Adrenal gland (tissue), 5 donors: ENCODE data around the gene CHTOP.

ENCODE experiments used
- CTCF ChIP-seq, 6 experiments: fragments of 450-650 bp in 4 of 6; fragments of 200-600 bp in 2 of 6; sonication (generic) in 1 of 6; IDR thresholded peaks; 1 replicate in 5 of 6; 2 replicates in 1 of 6; pipeline versions ENCODE4 v1.5.1 to v1.8.0; 2016 to 2021; ENCODE audit warnings: antibody characterized with exemption in 6 of 6, mild to moderate bottlenecking in 2 of 6, moderate library complexity in 1 of 6
- POLR2A ChIP-seq, 2 donors: fragments of 450-650 bp; IDR thresholded peaks; one replicate each; pipeline ENCODE4 v1.6.1; 2017; ENCODE audit warnings: antibody characterized with exemption in 2 of 2, mild to moderate bottlenecking in 2 of 2, moderate library complexity in 1 of 2
- donor health status: DM: no; HTN: no; CAD: no.

- TF ChIP-seq CTCF (IDR thresholded peaks at IDR 0.05) (no peak), POLR2A (IDR thresholded peaks at IDR 0.05) (no peak)
These were observed 48.9 kb upstream of the CHTOP start for GRCh38 chr1:153585006-153585405.
